Glutamatergic neuron (in vitro differentiated cells): Measurements from ENCODE around the gene CYBA. TPM values are rescaled to one million over a fixed set of nuclear protein-coding genes. Genes with fewer than 3 reads are reported as not detected.

Experiments used
- DNase-seq: peaks from one replicate; pipeline ENCODE4 v3.0.0; 2022
- H3K27ac Mint-ChIP-seq: one replicate; pipeline ENCODE4 v1.8.0; 2020; ENCODE audit warnings: mild to moderate bottlenecking, mixed read lengths, inconsistent platforms; ENCODE audit not compliant: unreplicated experiment
- H3K27me3 Mint-ChIP-seq: one replicate; pipeline ENCODE4 v1.8.0; 2020; ENCODE audit warnings: mild to moderate bottlenecking, moderate library complexity, mixed read lengths, inconsistent platforms; ENCODE audit not compliant: unreplicated experiment
- H3K36me3 Mint-ChIP-seq: one replicate; pipeline ENCODE4 v1.8.0; 2020; ENCODE audit warnings: mild to moderate bottlenecking, mixed read lengths, inconsistent platforms; ENCODE audit not compliant: unreplicated experiment
- H3K4me1 Mint-ChIP-seq: one replicate; pipeline ENCODE4 v1.8.0; 2020; ENCODE audit warnings: mild to moderate bottlenecking, low read depth, mixed read lengths, inconsistent platforms; ENCODE audit not compliant: unreplicated experiment
- H3K4me3 Mint-ChIP-seq: one replicate; pipeline ENCODE4 v1.8.0; 2020; ENCODE audit warnings: mild to moderate bottlenecking, mixed read lengths, inconsistent platforms; ENCODE audit not compliant: unreplicated experiment
- H3K9me3 Mint-ChIP-seq: one replicate; pipeline ENCODE4 v1.8.0; 2020; ENCODE audit warnings: mild to moderate bottlenecking, moderate library complexity, mixed read lengths, inconsistent platforms; ENCODE audit not compliant: unreplicated experiment
- CTCF ChIP-seq: fragments of 200-600 bp; sonication (generic); IDR thresholded peaks from one replicate; pipeline ENCODE4 v1.5.0; 2021; ENCODE audit not compliant: partially characterized antibody, unreplicated experiment
- total RNA-seq: library from RNA; stranded (reverse); fragmentation: NEBNext Ultra II Directional; extraction: Animal tissue kit (Norgen Biotek cat#: 25700); gene quantifications from one replicate; pipeline ENCODE4 v1.2.1, GENCODE V29; 2021; ENCODE audit not compliant: unreplicated experiment

CYBA gene
- total RNA-seq, 1 donor from 2014 or later = 28.7 TPM

GRCh38 chr16:88658714-88659113 is 7.9 kb upstream of the CYBA start:
- Mint-ChIP-seq H3K27ac (no peak overlapping the region), H3K27me3 (peaks cover 14% of the 10 kb centered on the region), H3K4me3 (peak overlapping the region; percentile 52), H3K36me3 (no peaks in the 10 kb centered on the region), H3K4me1 (peaks cover 11% of the 10 kb centered on the region), H3K9me3 (peaks cover 6% of the 10 kb centered on the region)
- TF ChIP-seq CTCF = no peak
- DNase-seq = no peak

GRCh38 chr16:88657371-88657770 is 6.5 kb upstream of the CYBA start:
- Mint-ChIP-seq H3K4me3 (no peak overlapping the region), H3K9me3 (peaks cover 4% of the 10 kb centered on the region), H3K4me1 (peaks cover 11% of the 10 kb centered on the region), H3K27me3 (peaks cover 10% of the 10 kb centered on the region), H3K36me3 (no peaks in the 10 kb centered on the region), H3K27ac (no peak overlapping the region)
- TF ChIP-seq CTCF = no peak
- no peak for DNase-seq

- Mint-ChIP-seq H3K27me3 (peaks cover 10% of the 10 kb centered on the region), H3K9me3 (peaks cover 4% of the 10 kb centered on the region), H3K4me3 (no peak overlapping the region), H3K4me1 (peaks cover 11% of the 10 kb centered on the region), H3K27ac (no peak overlapping the region), H3K36me3 (no peaks in the 10 kb centered on the region)
- DNase-seq = no peak
- no peak for TF ChIP-seq CTCF
Measured at GRCh38 chr16:88656291-88656980, 5.6 kb upstream of the CYBA start.

GRCh38 chr16:88655733-88656281 is 5.0 kb upstream of the CYBA start:
- peaks cover 8% of the 10 kb centered on the region for H3K27me3 Mint-ChIP-seq
- H3K4me3 Mint-ChIP-seq = no peak overlapping the region
- DNase-seq = no peak
- peaks cover 2% of the 10 kb centered on the region for H3K9me3 Mint-ChIP-seq
- H3K36me3 Mint-ChIP-seq = no peaks in the 10 kb centered on the region
- no peak for TF ChIP-seq CTCF
- H3K4me1 Mint-ChIP-seq = peaks cover 9% of the 10 kb centered on the region
- H3K27ac Mint-ChIP-seq = no peak overlapping the region

GRCh38 chr16:88655053-88655732 is 4.3 kb upstream of the CYBA start:
- Mint-ChIP-seq H3K4me1 (peaks cover 10% of the 10 kb centered on the region), H3K27ac (no peak overlapping the region), H3K4me3 (no peak overlapping the region), H3K9me3 (peaks cover 2% of the 10 kb centered on the region), H3K36me3 (no peaks in the 10 kb centered on the region), H3K27me3 (peaks cover 8% of the 10 kb centered on the region)
- TF ChIP-seq CTCF = no peak
- DNase-seq = no peak
